ENCODE results near the gene TTN. TPM values are rescaled to one million over a fixed set of nuclear protein-coding genes. Genes with fewer than 3 reads are reported as not detected.

TTN gene
- total and polyA plus RNA-seq, 4 donors, result 0.01 to 3.0 (median 0.80) TPM

GRCh38 chr2:178477443-178478129 is 329.6 kb downstream of the TTN start:
- Histone ChIP-seq H3K36me3 (ENCODE audit: control insufficient read depth in 4 of 4, insufficient read depth in 3 of 4, low read depth in 1 of 4, low read length in 3 of 4) (no peaks in the 10 kb centered on the region), H3K4me1 (ENCODE audit: control insufficient read depth in 4 of 4, insufficient read depth in 4 of 4, low read length in 3 of 4) (peaks cover 5 to 41% (median 26%) of the 10 kb centered on the region in 4 donors), H3K9ac (ENCODE audit: low read depth in 1 of 2, low read length in 2 of 2) (peak overlapping the region; percentile 82 to 96), H3K27me3 (ENCODE audit: control insufficient read depth in 4 of 4, insufficient read depth in 4 of 4, low read length in 3 of 4) (no peaks in the 10 kb centered on the region), H3K9me3 (ENCODE audit: control insufficient read depth in 4 of 4, low read length in 3 of 4) (no peaks in the 10 kb centered on the region), H3K4me3 (ENCODE audit: low read depth in 1 of 3, low read length in 3 of 3) (peak overlapping the region; percentile 74 to 95 (median 89)), H3K27ac (ENCODE audit: low read depth in 1 of 2, low read length in 2 of 2) (peak overlapping the region; percentile 93 to 96)
- DNase-seq (ENCODE audit: low spot score), result no peak
- 9% methylated on average over 3 of the region's 3 CpGs for WGBS
- TF ChIP-seq YY1 (IDR thresholded peaks at IDR 0.05) (no peak), NR2F2 (IDR thresholded peaks at IDR 0.05) (no peak), GABPA (IDR thresholded peaks at IDR 0.05 in 1 of 2, conservative IDR thresholded peaks at IDR 0.05 in 1 of 2) (no peak), MAX (IDR thresholded peaks at IDR 0.05) (no peak), HNF4G (IDR thresholded peaks at IDR 0.05) (no peak), EGR1 (IDR thresholded peaks at IDR 0.05; ENCODE audit: low read depth in 2 of 2) (no peak), RXRA (IDR thresholded peaks at IDR 0.05) (no peak), ZBTB33 (IDR thresholded peaks at IDR 0.05) (no peak), TAF1 (conservative IDR thresholded peaks at IDR 0.05) (no peak), ATF3 (IDR thresholded peaks at IDR 0.05) (no peak), REST (IDR thresholded peaks at IDR 0.05) (no peak), JUND (IDR thresholded peaks at IDR 0.05) (no peak), CTCF (IDR thresholded peaks at IDR 0.05; ENCODE audit: low read depth, low read length, missing input control) (no peak), RAD21 (IDR thresholded peaks at IDR 0.05) (no peak), SP1 (IDR thresholded peaks at IDR 0.05) (no peak), HNF4A (conservative IDR thresholded peaks at IDR 0.05) (no peak), FOXA1 (IDR thresholded peaks at IDR 0.05) (no peak), FOXA2 (IDR thresholded peaks at IDR 0.05) (no peak)

All from liver (tissue), 9 donors.